Gastroesophageal sphincter (tissue), 4 donors: ENCODE measurements around the gene ASB18. TPM values are rescaled to one million over a fixed set of nuclear protein-coding genes. Genes with fewer than 3 reads are reported as not detected.

Experiments
- ATAC-seq: fragments of 150-250 bp; one replicate; pipeline ENCODE4 v1.9.1; 2016; ENCODE audit warnings: mild to moderate bottlenecking, moderate library complexity
- H3K27ac ChIP-seq, 4 donors: fragments of 200-600 bp; sonication (generic) in 3 of 4; 1 replicate in 3 of 4; 2 replicates in 1 of 4; pipeline ENCODE4 v1.5.1; 2016 to 2019
- H3K27me3 ChIP-seq: fragments of 200-600 bp; sonication (generic); one replicate; pipeline ENCODE4 v1.5.1; 2019
- H3K36me3 ChIP-seq, 2 donors: fragments of 200-600 bp; sonication (generic); one replicate each; pipeline ENCODE4 v1.5.1; 2019; ENCODE audit warnings: control low read depth in 1 of 2
- H3K4me1 ChIP-seq, 3 donors: fragments of 200-600 bp; sonication (generic); 1 replicate in 2 of 3; 2 replicates in 1 of 3; pipeline ENCODE4 v1.5.1; 2016 to 2019; ENCODE audit warnings: control low read depth in 2 of 3
- H3K4me3 ChIP-seq, 2 donors: fragments of 200-600 bp; sonication (generic); one replicate each; pipeline ENCODE4 v1.5.1; 2019; ENCODE audit warnings: mild to moderate bottlenecking in 1 of 2, moderate library complexity in 1 of 2
- H3K9me3 ChIP-seq, 3 donors: fragments of 200-600 bp; sonication (generic); one replicate each; pipeline ENCODE4 v1.5.1; 2017 to 2019; ENCODE audit warnings: control low read depth in 2 of 3
- CTCF ChIP-seq, 4 experiments: fragments of 200-600 bp in 2 of 4; fragments of 450-650 bp in 2 of 4; sonication (generic) in 1 of 4; IDR thresholded peaks; one replicate each; pipeline ENCODE4 v1.5.1; 2017 to 2019; ENCODE audit warnings: antibody characterized with exemption in 4 of 4, mild to moderate bottlenecking in 2 of 4, moderate library complexity in 2 of 4
- EP300 ChIP-seq: sonication (generic); formaldehyde crosslinking; IDR thresholded peaks from one replicate; pipeline ENCODE4 v1.6.1; 2017; ENCODE audit warnings: antibody characterized with exemption, mild to moderate bottlenecking
- POLR2A ChIP-seq, 2 donors: fragments of 450-650 bp; IDR thresholded peaks; one replicate each; pipeline ENCODE4 v1.6.1; 2017; ENCODE audit warnings: antibody characterized with exemption in 2 of 2, mild to moderate bottlenecking in 2 of 2, moderate library complexity in 1 of 2
- POLR2AphosphoS5 ChIP-seq: sonication (generic); formaldehyde crosslinking; IDR thresholded peaks from one replicate; pipeline ENCODE4 v1.6.1; 2017; ENCODE audit warnings: antibody characterized with exemption
- WGBS, 2 donors: methylation state at CpG; one replicate each; pipeline ENCODE4 v1.1.5; 2018; ENCODE audit warnings: low coverage in 1 of 2; 5-methylcytosine and 5-hydroxymethylcytosine counted together
- total RNA-seq, 4 donors: library from RNA; depleted of rRNA; stranded (reverse); fragments of >200 nt; gene quantifications; one replicate each; pipeline ENCODE4 v1.1.0, GENCODE V29; 2016

ASB18 gene
- total RNA-seq, 4 donors from 2014 or later: not detected

- TF ChIP-seq POLR2A (IDR thresholded peaks at IDR 0.05) (no peak), POLR2AphosphoS5 (no peak)
- no peak for ATAC-seq
These were observed 102.7 kb downstream of the ASB18 start for GRCh38 chr2:236161531-236161930.

DNA sequence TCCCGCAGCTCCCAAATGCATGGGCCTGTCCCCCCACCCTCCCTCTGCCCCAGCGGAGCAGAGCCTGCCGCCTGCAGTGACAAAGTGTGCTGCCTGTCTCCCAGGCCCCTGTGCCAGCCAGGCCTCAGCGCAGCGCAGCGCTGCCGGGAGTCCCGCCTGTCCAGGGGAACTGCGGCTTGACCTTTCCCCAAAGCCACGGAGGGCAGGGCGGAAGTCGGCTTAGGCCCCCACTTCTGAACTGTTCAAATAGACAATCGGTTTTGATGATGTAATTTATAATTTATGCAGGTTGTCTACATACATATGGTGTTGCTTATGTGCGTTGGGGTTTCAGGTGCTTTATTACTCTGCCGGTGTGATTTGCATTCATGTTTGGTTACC, 103.1 kb downstream of the ASB18 start:
- no peak for ATAC-seq
- TF ChIP-seq EP300 (no peak), POLR2AphosphoS5 (no peak), CTCF (IDR thresholded peaks at IDR 0.05) (no peak), POLR2A (IDR thresholded peaks at IDR 0.05) (no peak)
- 61 to 72% methylated on average over 6 to 10 of the region's 15 CpGs for WGBS, 2 donors
- peaks cover 0 to 34% (median 22%) of the 10 kb centered on the region in 3 donors for H3K4me1 ChIP-seq
- no peak overlapping the region for H3K4me3 ChIP-seq
- H3K27me3 ChIP-seq: peaks cover 88% of the 10 kb centered on the region
- H3K27ac ChIP-seq: no peak overlapping the region
- H3K36me3 ChIP-seq: no peaks in the 10 kb centered on the region
- H3K9me3 ChIP-seq: no peaks in the 10 kb centered on the region

More at GRCh38 chr2:236161531-236161930, 102.7 kb downstream of the ASB18 start:
- H3K4me3 ChIP-seq: no peak overlapping the region
- no peak overlapping the region for H3K27ac ChIP-seq
- peaks cover 90% of the 10 kb centered on the region for H3K27me3 ChIP-seq
- no CpG with 5 or more reads among the region's 12 CpGs for WGBS, 2 donors
- no peaks in the 10 kb centered on the region for H3K9me3 ChIP-seq
- H3K36me3 ChIP-seq: no peaks in the 10 kb centered on the region
- H3K4me1 ChIP-seq: peaks cover 0 to 38% (median 27%) of the 10 kb centered on the region in 3 donors

GRCh38 chr2:236160366-236161081, 103.7 kb downstream of the ASB18 start:
- Histone ChIP-seq H3K36me3 (no peaks in the 10 kb centered on the region), H3K4me3 (no peak overlapping the region), H3K27ac (no peak overlapping the region), H3K27me3 (peaks cover 88% of the 10 kb centered on the region), H3K9me3 (no peaks in the 10 kb centered on the region), H3K4me1 (peaks cover 0 to 28% (median 18%) of the 10 kb centered on the region in 3 donors)
- no peak for TF ChIP-seq EP300
- no peak for TF ChIP-seq CTCF (IDR thresholded peaks at IDR 0.05)
- no peak for TF ChIP-seq POLR2AphosphoS5
- ATAC-seq: no peak
- WGBS, 2 donors: 29 to 60% methylated on average over 1 to 7 of the region's 22 CpGs

- Histone ChIP-seq H3K27ac (no peak overlapping the region), H3K4me1 (peaks cover 0 to 24% (median 17%) of the 10 kb centered on the region in 3 donors), H3K27me3 (peaks cover 84% of the 10 kb centered on the region), H3K4me3 (no peak overlapping the region), H3K9me3 (no peaks in the 10 kb centered on the region), H3K36me3 (no peaks in the 10 kb centered on the region)
- WGBS, 2 donors: 0 to 5% methylated on average over 1 to 4 of the region's 33 CpGs
- ATAC-seq: no peak
- no peak for TF ChIP-seq EP300
- no peak for TF ChIP-seq CTCF (IDR thresholded peaks at IDR 0.05)
- TF ChIP-seq POLR2A (IDR thresholded peaks at IDR 0.05): no peak
- no peak for TF ChIP-seq POLR2AphosphoS5
These were observed 104.4 kb downstream of the ASB18 start for GRCh38 chr2:236159778-236160170.

DNA sequence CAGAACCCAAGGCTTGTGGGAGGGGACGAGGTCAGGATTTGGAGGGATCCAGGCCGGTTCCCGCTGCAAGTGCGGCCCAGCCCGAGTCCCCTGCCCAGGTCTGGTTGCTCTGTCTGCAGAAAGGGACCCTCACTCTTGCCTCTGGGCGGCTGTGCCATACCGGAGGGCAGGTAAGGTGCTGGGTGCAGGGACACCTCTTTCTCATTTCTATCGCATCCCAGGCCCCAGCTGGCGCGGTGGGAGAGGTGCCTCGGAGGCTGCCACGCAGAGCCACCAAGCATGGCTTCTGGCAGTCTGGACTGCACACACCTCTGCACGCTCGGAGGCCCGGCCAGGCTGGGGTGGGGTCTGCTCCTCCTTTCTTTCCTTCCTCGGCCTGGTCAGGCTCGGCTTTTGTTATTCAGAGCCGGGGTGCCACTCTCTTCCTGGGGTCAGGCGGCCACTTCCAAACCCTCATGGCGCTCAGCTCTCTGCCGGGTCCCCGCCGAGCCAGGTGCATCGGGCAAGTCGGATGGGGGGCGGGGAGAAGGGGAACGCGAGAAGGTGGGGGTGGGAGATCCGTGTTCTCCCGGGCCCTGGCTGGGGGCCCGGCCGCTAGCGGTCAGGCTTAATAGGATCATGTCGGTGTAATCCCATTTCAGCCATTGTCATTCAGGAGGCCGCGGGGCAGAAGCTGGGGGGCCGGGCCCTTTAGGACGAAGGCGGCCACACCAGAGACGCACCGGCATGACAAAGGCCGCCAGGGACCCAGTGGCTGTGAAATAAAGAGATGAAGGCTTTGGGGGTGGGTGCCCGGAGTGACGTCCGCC, 105.0 kb downstream of the ASB18 start:
- Histone ChIP-seq H3K4me1 (peaks cover 0 to 18% (median 11%) of the 10 kb centered on the region in 3 donors), H3K9me3 (no peaks in the 10 kb centered on the region), H3K27ac (no peak overlapping the region), H3K27me3 (peaks cover 78% of the 10 kb centered on the region), H3K4me3 (no peak overlapping the region), H3K36me3 (no peaks in the 10 kb centered on the region)
- WGBS, 2 donors: 42% methylated on average over 6 of the region's 45 CpGs; no CpG with 5 or more reads in 1 of the 2 donors
- no peak for ATAC-seq
- TF ChIP-seq POLR2A (IDR thresholded peaks at IDR 0.05) (no peak), CTCF (IDR thresholded peaks at IDR 0.05) (no peak), EP300 (no peak), POLR2AphosphoS5 (no peak)
